Mesothelial cell of epicardium (in vitro differentiated cells): ENCODE results near the gene GRIA3. TPM values are rescaled to one million over a fixed set of nuclear protein-coding genes. Genes with fewer than 3 reads are reported as not detected.

ENCODE experiments used
- DNase-seq, 2 experiments: peaks; one replicate each; pipeline ENCODE4 v3.0.0; 2021; ENCODE audit warnings: low spot score in 2 of 2; ENCODE audit not compliant: unreplicated experiment in 2 of 2
- H3K27ac Mint-ChIP-seq: 2 replicates; pipeline ENCODE4 v1.8.0; 2021; ENCODE audit warnings: mixed read lengths
- H3K27me3 Mint-ChIP-seq: 2 replicates; pipeline ENCODE4 v1.8.0; 2021; ENCODE audit warnings: low read depth, mixed read lengths
- H3K36me3 Mint-ChIP-seq: 2 replicates; pipeline ENCODE4 v1.8.0; 2021; ENCODE audit warnings: mixed read lengths
- H3K4me1 Mint-ChIP-seq: 2 replicates; pipeline ENCODE4 v1.8.0; 2021; ENCODE audit warnings: mixed read lengths
- H3K4me3 Mint-ChIP-seq: 2 replicates; pipeline ENCODE4 v1.8.0; 2021; ENCODE audit warnings: mild to moderate bottlenecking, moderate library complexity, mixed read lengths
- H3K9me3 Mint-ChIP-seq: 2 replicates; pipeline ENCODE4 v1.8.0; 2021; ENCODE audit warnings: mixed read lengths
- CTCF ChIP-seq: fragments of 200-600 bp; sonication (generic); IDR thresholded peaks from one replicate; pipeline ENCODE4 v1.5.0; 2021; ENCODE audit warnings: antibody characterized with exemption; ENCODE audit not compliant: unreplicated experiment
- total RNA-seq: library from RNA; stranded (reverse); gene quantifications from 3 replicates; pipeline ENCODE4 v1.2.1, GENCODE V29; 2021

GRIA3 gene
- total RNA-seq, 1 donor from 2014 or later = 1.9 TPM

- no peak overlapping the region for H3K27ac Mint-ChIP-seq
- no peaks in the 10 kb centered on the region for H3K4me1 Mint-ChIP-seq
- H3K4me3 Mint-ChIP-seq = no peak overlapping the region
- no peaks in the 10 kb centered on the region for H3K36me3 Mint-ChIP-seq
- no peak for DNase-seq
- peaks cover 21% of the 10 kb centered on the region for H3K9me3 Mint-ChIP-seq
- TF ChIP-seq CTCF = no peak
- peaks cover 1% of the 10 kb centered on the region for H3K27me3 Mint-ChIP-seq
Observed at GRCh38 chrX:123210252-123210651, 26.2 kb downstream of the GRIA3 start.

- H3K27me3 Mint-ChIP-seq = peaks cover 8% of the 10 kb centered on the region
- no peak for TF ChIP-seq CTCF
- no peaks in the 10 kb centered on the region for H3K4me1 Mint-ChIP-seq
- H3K9me3 Mint-ChIP-seq = peaks cover 15% of the 10 kb centered on the region
- H3K27ac Mint-ChIP-seq = no peak overlapping the region
- DNase-seq = no peak
- H3K4me3 Mint-ChIP-seq = no peak overlapping the region
- no peaks in the 10 kb centered on the region for H3K36me3 Mint-ChIP-seq
Observed at GRCh38 chrX:123215397-123216089, 31.5 kb downstream of the GRIA3 start.

GRCh38 chrX:123217077-123217476 lies 33.0 kb downstream of the GRIA3 start:
- Mint-ChIP-seq H3K36me3 (no peaks in the 10 kb centered on the region), H3K27ac (no peak overlapping the region), H3K4me1 (no peaks in the 10 kb centered on the region), H3K9me3 (peaks cover 21% of the 10 kb centered on the region), H3K4me3 (no peak overlapping the region), H3K27me3 (peaks cover 8% of the 10 kb centered on the region)
- DNase-seq = no peak
- no peak for TF ChIP-seq CTCF

GRCh38 chrX:123217728-123218127 lies 33.6 kb downstream of the GRIA3 start:
- Mint-ChIP-seq H3K27ac (no peak overlapping the region), H3K36me3 (no peaks in the 10 kb centered on the region), H3K4me3 (no peak overlapping the region), H3K9me3 (peaks cover 23% of the 10 kb centered on the region), H3K4me1 (no peaks in the 10 kb centered on the region), H3K27me3 (peaks cover 8% of the 10 kb centered on the region)
- no peak for TF ChIP-seq CTCF
- DNase-seq = no peak

- Mint-ChIP-seq H3K4me1 (no peaks in the 10 kb centered on the region), H3K36me3 (no peaks in the 10 kb centered on the region), H3K4me3 (no peak overlapping the region), H3K27ac (no peak overlapping the region), H3K9me3 (peaks cover 27% of the 10 kb centered on the region), H3K27me3 (peaks cover 7% of the 10 kb centered on the region)
- no peak for TF ChIP-seq CTCF
- no peak for DNase-seq
Observed at GRCh38 chrX:123219916-123220315, 35.8 kb downstream of the GRIA3 start.
